SW 1271 (cell line): ENCODE results near the gene CROCC2.

Source experiments
- DNase-seq, 2 experiments: peaks; one replicate each; lab custom pipeline; 2025; lab: John Stamatoyannopoulos, UW

Gene CROCC2

DNA sequence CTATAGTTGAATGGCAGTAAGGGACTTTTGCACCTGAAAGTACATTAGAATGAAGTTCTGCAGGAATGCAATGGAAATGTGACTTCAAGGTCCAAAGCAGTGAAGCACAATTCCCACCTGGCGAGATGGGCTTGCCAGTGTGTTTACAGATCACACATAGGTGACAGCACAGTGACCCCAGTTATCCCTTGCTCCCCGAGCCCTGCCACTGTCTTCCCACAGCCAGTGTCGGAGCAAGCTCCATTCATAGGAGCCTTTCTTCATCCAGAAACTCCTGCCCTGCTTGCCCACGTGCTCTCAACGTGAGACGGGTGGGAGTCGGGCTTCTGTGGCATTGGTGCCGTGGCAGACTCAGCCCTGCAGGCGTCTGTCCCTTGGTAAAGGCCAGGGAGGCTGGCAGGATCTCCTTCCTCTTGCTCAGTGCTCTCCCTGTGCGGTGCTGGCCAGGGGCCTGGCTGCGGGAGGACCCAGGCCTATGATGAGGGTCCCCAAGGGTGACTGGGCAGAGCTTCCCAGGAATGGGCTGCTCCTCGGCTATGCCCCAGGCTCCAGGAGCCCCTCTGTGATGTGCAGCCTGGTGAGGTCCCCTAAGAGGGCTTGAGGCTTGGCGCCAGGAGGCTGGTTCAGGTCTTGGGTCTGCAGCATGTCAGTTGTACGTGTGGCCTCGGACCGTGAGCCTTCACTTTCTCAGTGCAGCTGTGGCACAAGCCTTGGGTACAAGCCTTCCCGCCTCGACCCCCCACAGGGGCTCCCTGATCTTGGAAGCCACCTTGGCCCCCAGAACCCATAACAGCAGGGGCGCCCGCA is 132.4 kb downstream of the CROCC2 start:
- no peak for DNase-seq

DNA sequence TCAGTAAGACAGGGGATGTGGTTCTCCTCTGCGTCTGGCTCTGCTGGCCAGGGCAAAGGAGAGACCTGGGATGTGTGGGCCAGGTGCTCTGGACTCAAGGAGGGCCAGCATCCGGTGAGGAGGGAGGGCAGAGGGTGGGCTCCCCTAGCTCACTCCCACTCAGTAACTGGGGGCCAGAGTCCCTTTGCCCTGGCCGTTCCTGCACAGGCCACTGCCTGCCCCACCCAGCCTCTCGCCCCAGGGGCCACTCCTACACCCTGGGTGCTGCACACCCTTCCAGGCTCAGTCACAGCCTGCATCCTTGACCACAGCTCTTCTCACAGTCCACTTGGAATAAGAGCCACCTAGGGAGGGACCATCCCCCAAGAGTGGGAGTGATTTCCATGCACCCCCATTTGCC is 133.3 kb downstream of the CROCC2 start:
- no peak for DNase-seq

DNA sequence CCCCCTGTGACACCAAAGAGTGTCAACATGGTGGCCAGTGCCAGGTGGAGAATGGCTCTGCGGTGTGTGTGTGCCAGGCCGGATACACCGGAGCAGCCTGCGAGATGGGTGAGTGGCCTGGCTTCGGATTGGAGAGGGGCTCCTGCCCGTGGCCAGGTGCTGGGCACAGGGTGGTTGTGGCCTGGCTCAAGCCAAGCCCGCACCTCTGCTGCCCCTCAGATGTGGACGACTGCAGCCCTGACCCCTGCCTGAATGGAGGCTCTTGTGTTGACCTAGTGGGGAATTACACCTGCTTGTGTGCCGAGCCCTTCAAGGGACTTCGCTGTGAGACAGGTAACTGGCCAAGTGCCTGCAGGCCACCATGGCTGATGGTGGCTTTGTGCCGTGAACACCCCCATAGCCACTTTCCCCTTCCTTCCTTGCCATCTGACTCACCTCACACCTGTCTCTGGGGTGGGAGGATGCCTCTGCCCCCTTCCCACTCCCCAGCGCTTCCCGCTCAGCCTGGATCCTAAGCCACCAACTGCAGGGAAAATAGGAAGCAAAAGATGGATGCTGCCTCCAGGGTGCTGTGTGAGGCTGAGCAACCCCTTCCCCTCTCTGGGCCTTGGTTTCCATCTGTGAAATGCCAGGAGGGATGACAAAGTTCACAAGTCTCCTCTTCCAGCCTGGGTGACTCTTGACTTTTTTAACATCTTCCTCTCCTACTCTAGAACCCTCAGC is 134.1 kb downstream of the CROCC2 start:
- no peak for DNase-seq

DNA sequence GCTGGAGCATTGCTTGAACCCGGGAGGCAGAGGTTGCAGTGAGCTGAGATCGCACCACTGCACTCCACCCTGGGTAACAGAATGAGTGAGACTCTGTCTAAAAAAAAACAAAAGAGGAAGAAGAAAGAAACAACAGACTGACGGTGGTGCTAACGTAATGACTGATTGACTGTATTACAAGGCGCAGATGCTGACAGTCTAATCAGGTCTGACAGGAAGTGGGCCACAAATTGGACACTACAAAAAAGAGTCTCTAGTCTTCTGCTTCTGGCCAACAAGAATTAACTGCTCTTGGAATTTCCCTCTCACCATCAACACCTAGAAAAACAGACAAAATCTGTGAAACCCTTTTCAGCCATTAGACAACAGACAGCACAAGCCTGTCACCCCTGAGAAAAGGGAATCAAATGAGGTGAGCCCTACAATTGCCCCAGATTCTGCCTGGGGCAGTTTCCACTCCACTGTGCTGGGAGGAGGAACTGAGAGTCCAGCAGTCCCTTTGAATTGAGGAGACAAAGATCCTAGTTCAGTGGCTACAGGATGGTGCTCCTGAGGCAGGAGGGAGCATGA is 135.5 kb downstream of the CROCC2 start:
- no peak for DNase-seq
